ENCODE data around the gene HENMT1. TPM values are rescaled to one million over a fixed set of nuclear protein-coding genes. Genes with fewer than 3 reads are reported as not detected.
"Not testable (repeated sequence)": the region's sequence is repeated elsewhere in the genome, so short reads cannot be mapped to it uniquely, and the experiment has no call there.

Gene HENMT1
- 10 to 100 TPM; 11.9 to 12.2 (median 12.0) TPM for total RNA-seq

- Mint-ChIP-seq H3K27me3 (ENCODE audit: low read depth) (no peaks in the 10 kb centered on the region), H3K4me3 (peak within 1 kb of the TSS; percentile 83), H3K36me3 (ENCODE audit: insufficient read depth) (peaks cover 7% of the 10 kb centered on the region), H3K4me1 (ENCODE audit: low read depth) (peaks cover 31% of the 10 kb centered on the region), H3K9me3 (no peaks in the 10 kb centered on the region)
- DNase-seq, result peak; percentile 67
- ATAC-seq, result peak; percentile 91 to 94
These were observed at the start of gene HENMT1 for GRCh38 chr1:108661030-108661609. Gene HENMT1 (minus strand): TSS chr1:108661093. CDS start chr1:108659884, 1,209 bp downstream.

- peak; percentile 49 to 62 for ATAC-seq
- H3K27me3 Mint-ChIP-seq (ENCODE audit: low read depth), result no peaks in the 10 kb centered on the region
These were observed 48.1 kb upstream of the HENMT1 start for GRCh38 chr1:108708691-108709660.

DNA sequence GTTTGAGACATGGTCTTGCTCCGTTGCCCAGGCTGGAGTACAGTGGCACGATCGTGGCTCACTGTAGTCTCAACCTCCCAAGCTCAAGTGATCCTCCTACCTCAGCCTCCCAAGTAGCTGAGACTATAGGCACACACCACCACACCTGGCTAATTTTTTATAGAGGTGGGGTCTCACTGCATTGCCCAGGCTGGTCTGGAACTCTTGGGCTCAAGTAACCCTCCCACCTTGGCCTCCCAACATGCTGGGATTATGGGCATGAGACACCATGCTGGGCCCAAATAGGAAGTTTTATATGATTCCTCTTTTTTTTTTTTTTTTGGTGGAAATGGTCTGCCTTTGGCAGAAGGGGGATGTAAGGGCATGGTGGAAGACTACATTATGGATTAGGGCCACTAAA lies 45.8 kb upstream of the HENMT1 start:
- Mint-ChIP-seq H3K36me3 (ENCODE audit: insufficient read depth) (peaks cover 6% of the 10 kb centered on the region), H3K27me3 (ENCODE audit: low read depth) (no peaks in the 10 kb centered on the region), H3K4me1 (ENCODE audit: low read depth) (peaks cover 38% of the 10 kb centered on the region), H3K4me3 (no peak overlapping the region), H3K9me3 (no peaks in the 10 kb centered on the region)
- ATAC-seq (no peak), DNase-seq (no peak)

More at GRCh38 chr1:108708691-108709660, 48.1 kb upstream of the HENMT1 start:
- H3K4me1 Mint-ChIP-seq (ENCODE audit: low read depth), result peaks cover 26% of the 10 kb centered on the region
- no peaks in the 10 kb centered on the region for H3K36me3 Mint-ChIP-seq (ENCODE audit: insufficient read depth)
- DNase-seq, result peak; percentile 59
- H3K4me3 Mint-ChIP-seq, result no peak overlapping the region
- no peaks in the 10 kb centered on the region for H3K9me3 Mint-ChIP-seq

GRCh38 chr1:108704496-108704895 lies 43.6 kb upstream of the HENMT1 start:
- Mint-ChIP-seq H3K27me3 (ENCODE audit: low read depth) (no peaks in the 10 kb centered on the region), H3K9me3 (no peaks in the 10 kb centered on the region), H3K36me3 (ENCODE audit: insufficient read depth) (peaks cover 23% of the 10 kb centered on the region), H3K4me3 (no peak overlapping the region), H3K4me1 (ENCODE audit: low read depth) (peaks cover 50% of the 10 kb centered on the region)
- no peak for DNase-seq
- no peak for ATAC-seq

GRCh38 chr1:108703939-108704338 lies 43.0 kb upstream of the HENMT1 start:
- H3K27me3 Mint-ChIP-seq (ENCODE audit: low read depth), result no peaks in the 10 kb centered on the region
- no peak for DNase-seq
- peaks cover 28% of the 10 kb centered on the region for H3K36me3 Mint-ChIP-seq (ENCODE audit: insufficient read depth)
- peak; percentile 72 to 83 for ATAC-seq
- no peaks in the 10 kb centered on the region for H3K9me3 Mint-ChIP-seq
- H3K4me3 Mint-ChIP-seq, result peak overlapping the region; percentile 62
- H3K4me1 Mint-ChIP-seq (ENCODE audit: low read depth), result peaks cover 53% of the 10 kb centered on the region

DNA sequence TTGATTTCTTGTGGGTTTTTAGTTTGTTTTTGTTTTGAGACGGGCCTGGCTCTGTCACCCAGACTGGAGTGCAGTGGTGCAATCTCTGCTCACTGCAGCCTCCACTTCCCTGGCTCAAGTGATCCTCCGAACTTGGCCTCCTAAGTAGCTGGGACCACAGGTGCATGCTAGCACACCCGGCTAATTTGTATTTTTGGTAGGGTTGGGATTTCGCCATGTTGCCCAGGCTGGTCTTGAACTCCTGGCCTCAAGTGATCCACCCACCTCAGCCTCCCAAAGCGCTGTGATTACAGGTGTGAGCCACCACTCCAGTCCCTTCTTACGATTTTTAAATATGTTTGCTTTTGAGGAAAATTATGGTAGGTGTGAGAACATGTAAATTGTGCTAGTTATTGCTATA lies 41.2 kb upstream of the HENMT1 start:
- peaks cover 42% of the 10 kb centered on the region for H3K36me3 Mint-ChIP-seq (ENCODE audit: insufficient read depth)
- H3K27me3 Mint-ChIP-seq (ENCODE audit: low read depth); DNase-seq; ATAC-seq; H3K4me3 Mint-ChIP-seq; H3K9me3 Mint-ChIP-seq: not testable (repeated sequence)
- H3K4me1 Mint-ChIP-seq (ENCODE audit: low read depth), result peaks cover 63% of the 10 kb centered on the region

DNA sequence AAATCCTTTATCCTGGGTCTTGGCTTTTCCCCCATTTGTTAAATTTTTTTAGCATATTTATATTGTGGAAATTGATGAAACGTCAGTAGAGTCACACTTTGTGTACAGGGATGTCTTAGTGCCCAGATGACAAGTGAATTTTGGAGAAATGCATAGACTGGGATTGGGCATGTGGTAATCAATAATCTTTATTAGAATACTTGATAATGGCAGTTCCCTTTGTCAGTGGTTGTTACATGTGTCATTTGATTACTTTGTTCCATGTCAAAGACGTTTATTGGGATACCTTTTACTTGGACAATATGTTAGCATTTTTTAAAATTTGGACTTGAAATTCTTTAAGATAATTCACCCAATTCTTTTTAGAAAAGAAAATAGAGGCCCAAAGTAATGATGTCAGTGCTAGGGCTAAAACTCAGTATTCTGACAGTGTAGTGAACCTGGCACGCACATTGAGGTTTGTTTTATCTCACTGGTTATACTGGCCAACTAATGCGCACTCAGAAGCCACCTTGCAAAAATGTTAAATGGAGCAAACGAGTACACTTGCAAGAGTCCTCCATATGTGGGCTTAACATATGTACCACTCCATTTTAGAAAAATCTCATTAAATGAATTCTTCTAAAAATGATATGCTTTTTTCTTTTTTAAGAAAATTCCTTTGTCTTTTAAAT lies 40.4 kb upstream of the HENMT1 start:
- no peak overlapping the region for H3K4me3 Mint-ChIP-seq
- H3K9me3 Mint-ChIP-seq, result no peaks in the 10 kb centered on the region
- peaks cover 45% of the 10 kb centered on the region for H3K36me3 Mint-ChIP-seq (ENCODE audit: insufficient read depth)
- H3K27me3 Mint-ChIP-seq (ENCODE audit: low read depth), result no peaks in the 10 kb centered on the region
- ATAC-seq (no peak), DNase-seq (no peak)
- peaks cover 71% of the 10 kb centered on the region for H3K4me1 Mint-ChIP-seq (ENCODE audit: low read depth)

GRCh38 chr1:108699375-108700332 lies 38.8 kb upstream of the HENMT1 start:
- peaks cover 71% of the 10 kb centered on the region for H3K4me1 Mint-ChIP-seq (ENCODE audit: low read depth)
- no peaks in the 10 kb centered on the region for H3K27me3 Mint-ChIP-seq (ENCODE audit: low read depth)
- ATAC-seq, result no peak
- H3K9me3 Mint-ChIP-seq, result no peaks in the 10 kb centered on the region
- peaks cover 50% of the 10 kb centered on the region for H3K36me3 Mint-ChIP-seq (ENCODE audit: insufficient read depth)
- H3K4me3 Mint-ChIP-seq, result peak overlapping the region; percentile 81
- no peak for DNase-seq

GRCh38 chr1:108695535-108695934 lies 34.6 kb upstream of the HENMT1 start:
- Mint-ChIP-seq H3K27me3 (ENCODE audit: low read depth) (no peaks in the 10 kb centered on the region), H3K36me3 (ENCODE audit: insufficient read depth) (peaks cover 44% of the 10 kb centered on the region), H3K4me3 (peak overlapping the region; percentile 81), H3K4me1 (ENCODE audit: low read depth) (peaks cover 62% of the 10 kb centered on the region), H3K9me3 (no peaks in the 10 kb centered on the region)
- DNase-seq (no peak), ATAC-seq (no peak)

- Mint-ChIP-seq H3K36me3 (ENCODE audit: insufficient read depth) (peaks cover 21% of the 10 kb centered on the region), H3K9me3 (no peaks in the 10 kb centered on the region)
- peak; percentile 57 for DNase-seq
These were observed 32.1 kb upstream of the HENMT1 start for GRCh38 chr1:108692724-108693655.

GRCh38 chr1:108691942-108692723 lies 31.2 kb upstream of the HENMT1 start, which contains the start of gene PRPF38B:
Gene PRPF38B (plus strand): TSS chr1:108692310. CDS start chr1:108692592, 282 bp downstream.
- no peaks in the 10 kb centered on the region for H3K27me3 Mint-ChIP-seq (ENCODE audit: low read depth)
- H3K36me3 Mint-ChIP-seq (ENCODE audit: insufficient read depth), result peaks cover 16% of the 10 kb centered on the region
- peaks cover 36% of the 10 kb centered on the region for H3K4me1 Mint-ChIP-seq (ENCODE audit: low read depth)
- DNase-seq, result peak; percentile 90
- no peaks in the 10 kb centered on the region for H3K9me3 Mint-ChIP-seq
- peak; percentile 91 to 94 for ATAC-seq
- H3K4me3 Mint-ChIP-seq, result peak within 1 kb of the TSS; percentile 98

More at GRCh38 chr1:108692724-108693655, 32.1 kb upstream of the HENMT1 start:
- peak; percentile 60 for ATAC-seq
- H3K4me1 Mint-ChIP-seq (ENCODE audit: low read depth), result peaks cover 43% of the 10 kb centered on the region
- H3K27me3 Mint-ChIP-seq (ENCODE audit: low read depth), result no peaks in the 10 kb centered on the region
- H3K4me3 Mint-ChIP-seq, result peak overlapping the region; percentile 98

Measured in activated T-cell treated with anti-CD3 and anti-CD28 coated beads, Interleukin-2, amount 50 U/mL, for 4 hours (primary cell).